Neural progenitor cell (in vitro differentiated cells): ENCODE results near the gene KRI1. TPM values are rescaled to one million over a fixed set of nuclear protein-coding genes. Genes with fewer than 3 reads are reported as not detected.

Experiments
- DNase-seq: peaks from one replicate; pipeline ENCODE4 v3.0.0-alpha.2; 2016; ENCODE audit warnings: low spot score
- H2AFZ ChIP-seq: fragments of 200-600 bp; sonication (generic); replicated peaks from 2 replicates; pipeline ENCODE4 v1.6.1; 2016; ENCODE audit warnings: antibody characterized with exemption
- H3F3A ChIP-seq: fragments of 200-600 bp; sonication (generic); 2 replicates; pipeline ENCODE4 v1.6.1; 2016; ENCODE audit warnings: antibody characterized with exemption, low read depth
- H3K27ac ChIP-seq: fragments of 200-600 bp; sonication (generic); 2 replicates; pipeline ENCODE4 v1.5.1; 2016; ENCODE audit warnings: mild to moderate bottlenecking
- H3K27me3 ChIP-seq: fragments of 200-600 bp; sonication (generic); 2 replicates; pipeline ENCODE4 v1.6.1; 2016; ENCODE audit warnings: mild to moderate bottlenecking, moderate library complexity
- H3K36me3 ChIP-seq: fragments of 200-600 bp; sonication (generic); 2 replicates; pipeline ENCODE4 v1.5.1; 2016
- H3K4me1 ChIP-seq: fragments of 200-600 bp; sonication (generic); 2 replicates; pipeline ENCODE4 v1.6.1; 2016; ENCODE audit warnings: mixed run types
- H3K4me2 ChIP-seq: fragments of 200-600 bp; sonication (generic); 2 replicates; pipeline ENCODE4 v1.6.1; 2016
- H3K4me3 ChIP-seq: fragments of 200-600 bp; sonication (generic); 2 replicates; pipeline ENCODE4 v1.5.1; 2016
- H3K79me2 ChIP-seq: fragments of 200-600 bp; sonication (generic); 2 replicates; pipeline ENCODE4 v1.6.1; 2016; ENCODE audit warnings: low read depth
- H3K9ac ChIP-seq: fragments of 200-600 bp; sonication (generic); 2 replicates; pipeline ENCODE4 v1.6.1; 2016
- H3K9me3 ChIP-seq: fragments of 200-600 bp; sonication (generic); 2 replicates; pipeline ENCODE4 v1.5.1; 2016; ENCODE audit warnings: low read depth
- H4K20me1 ChIP-seq: fragments of 200-600 bp; sonication (generic); 2 replicates; pipeline ENCODE4 v1.6.1; 2016; ENCODE audit warnings: low read depth
- H3K27ac Mint-ChIP-seq: 3 replicates; pipeline ENCODE4 v1.8.0; 2021; ENCODE audit warnings: mixed read lengths
- H3K27me3 Mint-ChIP-seq: 2 replicates; pipeline ENCODE4 v1.8.0; 2022; ENCODE audit warnings: low read depth, mild to moderate bottlenecking, inconsistent platforms, moderate library complexity, mixed read lengths; ENCODE audit not compliant: insufficient read depth
- H3K36me3 Mint-ChIP-seq: 3 replicates; pipeline ENCODE4 v1.8.0; 2021; ENCODE audit warnings: mixed read lengths
- H3K4me1 Mint-ChIP-seq: 3 replicates; pipeline ENCODE4 v1.8.0; 2021; ENCODE audit warnings: mixed read lengths
- H3K4me3 Mint-ChIP-seq: 3 replicates; pipeline ENCODE4 v1.8.0; 2021; ENCODE audit warnings: mild to moderate bottlenecking, moderate library complexity, mixed read lengths
- H3K9me3 Mint-ChIP-seq: 3 replicates; pipeline ENCODE4 v1.8.0; 2020; ENCODE audit warnings: mixed read lengths
- CTCF ChIP-seq: fragments of 200-600 bp; sonication (generic); IDR thresholded peaks from 2 replicates; pipeline ENCODE4 v1.5.1; 2017; ENCODE audit warnings: antibody characterized with exemption, mild to moderate bottlenecking
- EZH2 ChIP-seq: fragments of 200-600 bp; sonication (generic); IDR thresholded peaks from 2 replicates; pipeline ENCODE4 v1.6.1; 2017; ENCODE audit warnings: antibody characterized with exemption, mild to moderate bottlenecking, moderate library complexity
- EZH2phosphoT487 ChIP-seq: fragments of 200-600 bp; sonication (generic); IDR thresholded peaks from 2 replicates; pipeline ENCODE4 v1.6.1; 2017; ENCODE audit warnings: antibody characterized with exemption
- total RNA-seq: library from RNA; depleted of rRNA; stranded (reverse); fragments of >200 nt; gene quantifications from 2 replicates; pipeline ENCODE4 v1.2.3, GENCODE V29; 2015; ENCODE audit warnings: low replicate concordance

KRI1 gene
- total RNA-seq, 1 donor from 2014 or later, result 16.4 TPM

GRCh38 chr19:10587022-10587838, 21.4 kb upstream of the KRI1 start, which contains the start of gene AP1M2:
AP1M2 (minus strand) TSS chr19:10587312; CDS start chr19:10587231, 81 bp downstream.
- peaks cover 24% of the 10 kb centered on the region for H3K27me3 Mint-ChIP-seq
- no peak for DNase-seq

GRCh38 chr19:10586396-10586795, 20.6 kb upstream of the KRI1 start:
- H3K27me3 ChIP-seq, result peaks cover 27% of the 10 kb centered on the region
- no peak overlapping the region for H3K27ac Mint-ChIP-seq
- H3K9me3 ChIP-seq, result no peaks in the 10 kb centered on the region
- peak overlapping the region; percentile 91 for H2AFZ ChIP-seq
- no peaks in the 10 kb centered on the region for H4K20me1 ChIP-seq
- H3K36me3 Mint-ChIP-seq, result no peaks in the 10 kb centered on the region
- H3K4me3 ChIP-seq, result no peak overlapping the region
- no peaks in the 10 kb centered on the region for H3K36me3 ChIP-seq
- no peak for DNase-seq
- peak overlapping the region; percentile 76 for H3K4me2 ChIP-seq
- H3K4me3 Mint-ChIP-seq, result no peak overlapping the region
- no peaks in the 10 kb centered on the region for H3K9me3 Mint-ChIP-seq
- H3K4me1 Mint-ChIP-seq, result no peaks in the 10 kb centered on the region
- no peaks in the 10 kb centered on the region for H3K79me2 ChIP-seq
- TF ChIP-seq EZH2 (no peak), EZH2phosphoT487 (no peak), CTCF (no peak)
- H3K27me3 Mint-ChIP-seq, result peaks cover 24% of the 10 kb centered on the region
- H3K4me1 ChIP-seq, result no peaks in the 10 kb centered on the region
- no peak overlapping the region for H3K9ac ChIP-seq
- no peak overlapping the region for H3K27ac ChIP-seq
- H3F3A ChIP-seq, result no peaks in the 10 kb centered on the region

More at GRCh38 chr19:10587022-10587838, 21.4 kb upstream of the KRI1 start, which contains the start of gene AP1M2:
- no peaks in the 10 kb centered on the region for H3K36me3 ChIP-seq
- peak; percentile 57 for TF ChIP-seq EZH2
- TF ChIP-seq EZH2phosphoT487, result no peak
- H2AFZ ChIP-seq, result peak within 1 kb of the TSS; percentile 91
- H3K27ac Mint-ChIP-seq, result no peak within 1 kb of the TSS
- no peak within 1 kb of the TSS for H3K9ac ChIP-seq
- H3K27ac ChIP-seq, result no peak within 1 kb of the TSS
- H3F3A ChIP-seq, result no peaks in the 10 kb centered on the region
- H3K4me3 Mint-ChIP-seq, result peak within 1 kb of the TSS; percentile 2
- no peaks in the 10 kb centered on the region for H3K79me2 ChIP-seq
- H4K20me1 ChIP-seq, result no peaks in the 10 kb centered on the region
- peak within 1 kb of the TSS; percentile 76 for H3K4me2 ChIP-seq
- H3K9me3 Mint-ChIP-seq, result no peaks in the 10 kb centered on the region
- no peaks in the 10 kb centered on the region for H3K36me3 Mint-ChIP-seq
- peak within 1 kb of the TSS; percentile 44 for H3K4me3 ChIP-seq
- no peaks in the 10 kb centered on the region for H3K4me1 Mint-ChIP-seq
- H3K9me3 ChIP-seq, result no peaks in the 10 kb centered on the region
- peaks cover 27% of the 10 kb centered on the region for H3K27me3 ChIP-seq
- no peaks in the 10 kb centered on the region for H3K4me1 ChIP-seq

- Histone ChIP-seq H3K4me3 (no peak overlapping the region), H3K4me2 (no peak overlapping the region), H3K79me2 (no peaks in the 10 kb centered on the region), H3K9ac (no peak overlapping the region), H3K27ac (no peak overlapping the region), H2AFZ (no peak overlapping the region), H4K20me1 (no peaks in the 10 kb centered on the region), H3K9me3 (no peaks in the 10 kb centered on the region), H3K36me3 (no peaks in the 10 kb centered on the region), H3F3A (no peaks in the 10 kb centered on the region), H3K4me1 (no peaks in the 10 kb centered on the region), H3K27me3 (peaks cover 21% of the 10 kb centered on the region)
- H3K9me3 Mint-ChIP-seq, result no peaks in the 10 kb centered on the region
- peaks cover 24% of the 10 kb centered on the region for H3K27me3 Mint-ChIP-seq
- no peaks in the 10 kb centered on the region for H3K36me3 Mint-ChIP-seq
- H3K27ac Mint-ChIP-seq, result no peak overlapping the region
- no peak overlapping the region for H3K4me3 Mint-ChIP-seq
- peaks cover 5% of the 10 kb centered on the region for H3K4me1 Mint-ChIP-seq
- DNase-seq, result no peak
- TF ChIP-seq EZH2 (no peak), EZH2phosphoT487 (no peak)
These were observed 17.4 kb upstream of the KRI1 start for GRCh38 chr19:10583036-10583776.

- H3F3A ChIP-seq, result no peaks in the 10 kb centered on the region
- H3K9ac ChIP-seq, result no peak overlapping the region
- no peaks in the 10 kb centered on the region for H3K79me2 ChIP-seq
- Mint-ChIP-seq H3K4me1 (peaks cover 6% of the 10 kb centered on the region), H3K9me3 (no peaks in the 10 kb centered on the region), H3K4me3 (no peak overlapping the region), H3K36me3 (no peaks in the 10 kb centered on the region), H3K27ac (no peak overlapping the region), H3K27me3 (peaks cover 19% of the 10 kb centered on the region)
- H4K20me1 ChIP-seq, result no peaks in the 10 kb centered on the region
- no peak for DNase-seq
- H3K9me3 ChIP-seq, result no peaks in the 10 kb centered on the region
- peaks cover 10% of the 10 kb centered on the region for H3K27me3 ChIP-seq
- no peak overlapping the region for H3K4me2 ChIP-seq
- TF ChIP-seq EZH2phosphoT487 (no peak), EZH2 (no peak), CTCF (no peak)
- no peak overlapping the region for H2AFZ ChIP-seq
- no peak overlapping the region for H3K4me3 ChIP-seq
- no peak overlapping the region for H3K27ac ChIP-seq
- H3K4me1 ChIP-seq, result no peaks in the 10 kb centered on the region
- no peaks in the 10 kb centered on the region for H3K36me3 ChIP-seq
These were observed 16.3 kb upstream of the KRI1 start for GRCh38 chr19:10582091-10582490.
